Measurements from ENCODE around the gene TNRC6A.
"Not testable (repeated sequence)": the region's sequence is repeated elsewhere in the genome, so short reads cannot be mapped to it uniquely, and the experiment has no call there.

TNRC6A gene

DNA sequence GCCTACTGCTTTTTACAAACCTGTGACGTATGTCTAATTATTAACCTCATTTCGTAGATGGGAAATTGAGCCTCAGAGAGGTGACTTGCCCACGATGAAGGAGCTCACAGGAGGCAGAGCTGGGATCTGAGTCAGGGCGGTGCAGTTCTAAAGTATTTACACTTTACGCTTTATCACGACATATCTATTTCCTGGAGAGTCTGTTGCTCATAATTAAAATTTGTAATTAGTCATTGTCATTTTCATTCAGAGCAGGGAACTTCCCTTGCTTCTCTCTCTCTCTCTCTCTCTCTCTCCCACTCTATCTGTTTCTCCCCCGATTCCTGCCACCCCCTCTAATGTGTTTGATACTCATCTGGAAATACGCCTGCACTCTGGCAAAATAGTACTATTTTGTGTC lies 122.2 kb downstream of the TNRC6A start:
- no peak for DNase-seq (ENCODE audit: extremely low read depth, low read depth)
- no peak for TF ChIP-seq CTCF (IDR thresholded peaks at IDR 0.05; ENCODE audit: low read depth, low read length)

GRCh38 chr16:24852281-24852721 lies 122.8 kb downstream of the TNRC6A start:
- no peak for DNase-seq (ENCODE audit: extremely low read depth, low read depth)
- no peak for TF ChIP-seq CTCF (IDR thresholded peaks at IDR 0.05; ENCODE audit: low read depth, low read length)

DNA sequence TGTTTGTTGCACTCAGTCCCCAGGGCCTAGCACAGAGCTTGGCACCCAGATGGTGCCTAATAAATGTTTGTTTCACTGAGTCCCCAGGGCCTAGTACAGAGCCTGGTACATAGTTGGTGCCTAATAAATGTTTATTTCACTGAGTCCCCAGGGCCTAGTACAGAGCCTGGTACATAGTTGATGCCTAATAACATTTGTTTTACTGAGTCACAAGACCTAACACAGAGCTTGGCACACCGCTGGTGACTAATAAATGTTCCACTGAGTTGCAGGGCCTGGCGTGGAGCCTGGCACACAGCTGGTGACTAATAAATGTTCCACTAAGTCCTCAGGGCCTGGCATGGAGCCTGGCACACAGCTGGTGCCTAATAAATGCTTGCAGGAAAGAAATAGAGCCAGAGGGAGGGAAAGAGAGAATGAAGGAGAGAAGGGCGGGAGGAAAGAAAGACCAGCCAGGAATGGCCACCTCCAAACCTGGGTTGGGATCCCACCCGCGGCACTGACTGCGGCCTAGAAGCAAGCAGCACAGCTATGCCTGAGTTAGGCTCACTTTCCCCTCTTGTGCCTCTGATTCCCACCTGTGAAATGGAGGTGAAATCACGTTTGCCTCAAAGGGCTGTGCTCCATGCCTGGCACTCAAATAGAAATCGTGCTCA lies 123.8 kb downstream of the TNRC6A start:
- no peak for TF ChIP-seq CTCF (IDR thresholded peaks at IDR 0.05; ENCODE audit: low read depth, low read length)
- no peak for DNase-seq (ENCODE audit: extremely low read depth, low read depth)

DNA sequence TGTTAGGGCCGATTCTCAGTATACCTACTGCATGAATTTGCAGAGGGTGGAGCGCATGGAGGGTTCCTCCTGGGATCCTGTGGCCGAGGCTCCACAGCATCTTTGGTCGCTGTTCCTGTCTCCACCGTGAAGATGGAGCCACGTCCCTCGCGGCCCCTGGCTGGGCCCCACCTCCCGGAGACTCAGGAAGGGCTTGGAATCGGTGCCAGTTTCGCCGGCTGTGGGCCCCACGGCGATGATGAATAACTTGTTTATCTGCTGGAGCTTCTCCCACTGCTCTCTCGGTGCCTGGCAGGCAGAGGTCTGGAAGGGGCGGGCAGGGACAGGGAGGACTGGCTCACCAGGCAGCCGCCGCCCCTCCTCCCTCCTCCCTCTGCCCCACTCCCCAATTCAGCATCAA lies 124.4 kb downstream of the TNRC6A start:
- TF ChIP-seq CTCF (IDR thresholded peaks at IDR 0.05; ENCODE audit: low read depth, low read length) = no peak
- DNase-seq (ENCODE audit: extremely low read depth, low read depth) = no peak

DNA sequence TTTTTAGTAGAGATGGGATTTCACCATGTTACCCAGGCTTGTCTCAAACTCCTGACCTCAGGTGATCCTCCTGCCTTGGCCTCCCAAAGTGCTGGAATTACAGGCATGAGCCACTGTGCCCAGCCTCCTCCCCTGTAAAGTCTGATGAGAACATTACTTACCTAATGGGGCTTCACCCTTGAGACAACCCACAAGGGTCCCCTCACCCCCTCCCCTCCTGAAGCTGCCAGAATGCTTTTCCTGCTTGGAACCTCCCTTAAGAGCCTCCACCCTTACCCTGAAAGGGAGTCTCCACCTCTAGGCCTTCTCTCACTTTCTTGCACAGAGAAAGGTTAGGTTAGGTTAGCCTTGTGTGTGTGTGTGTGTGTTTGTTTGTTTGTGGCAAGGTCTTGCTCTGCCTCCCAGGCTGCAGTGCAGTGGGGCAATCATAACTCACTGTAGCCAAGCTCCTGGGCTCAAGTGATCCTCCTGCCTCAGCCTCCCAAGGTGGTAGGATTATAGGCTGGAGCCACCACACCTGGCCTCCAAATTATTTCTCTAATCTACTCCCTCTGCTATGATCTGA lies 125.2 kb downstream of the TNRC6A start:
- TF ChIP-seq CTCF (IDR thresholded peaks at IDR 0.05; ENCODE audit: low read depth, low read length) = no peak
- no peak for DNase-seq (ENCODE audit: extremely low read depth, low read depth)

DNA sequence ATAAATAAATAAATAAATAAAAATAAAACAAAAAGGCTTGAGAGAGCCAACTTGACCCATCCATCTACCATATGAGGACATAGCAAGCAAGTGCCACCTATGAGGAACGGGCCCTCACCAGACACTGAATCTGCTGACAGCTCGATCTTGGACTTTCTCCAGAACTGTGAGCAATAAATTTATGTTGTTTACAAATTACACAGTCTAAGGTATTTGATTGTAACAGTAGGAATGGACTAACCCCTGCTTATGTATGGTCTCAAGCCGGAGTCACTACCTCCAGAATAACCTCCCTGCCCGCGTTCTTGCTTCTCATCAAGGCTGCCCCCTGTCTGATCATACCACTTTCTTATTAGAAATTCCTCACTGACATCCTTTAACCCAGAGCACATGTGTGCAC lies 126.2 kb downstream of the TNRC6A start:
- no peak for DNase-seq (ENCODE audit: extremely low read depth, low read depth)
- no peak for TF ChIP-seq CTCF (IDR thresholded peaks at IDR 0.05; ENCODE audit: low read depth, low read length)

DNA sequence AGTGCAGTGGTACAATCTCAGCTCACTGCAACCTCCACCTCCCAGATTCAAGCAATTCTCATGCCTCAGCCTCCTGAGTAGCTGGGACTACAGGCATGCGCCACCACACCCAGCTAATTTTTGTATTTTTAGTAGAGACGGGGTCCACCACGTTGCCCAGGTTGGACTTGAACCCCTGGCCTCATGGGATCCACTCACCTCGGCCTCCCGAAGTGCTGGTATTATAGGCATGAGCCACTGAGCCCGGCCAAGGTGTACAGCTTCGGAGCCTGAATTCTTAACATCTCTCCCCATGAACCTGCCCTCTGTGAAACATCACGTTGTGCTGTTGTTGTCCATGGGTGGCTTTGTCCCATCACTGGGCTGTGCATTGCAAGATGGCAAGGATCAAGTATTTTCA lies 127.4 kb downstream of the TNRC6A start:
- DNase-seq (ENCODE audit: extremely low read depth, low read depth) = not testable (repeated sequence)
